Upper lobe of left lung (tissue), 4 donors: ENCODE data around the gene NOX4.

Experiments
- EP300 ChIP-seq, 4 donors: sonication (generic); formaldehyde crosslinking; IDR thresholded peaks; one replicate each; pipeline ENCODE4 v1.5.1; 2017; ENCODE audit warnings: antibody characterized with exemption in 4 of 4, control low read depth in 2 of 4
- POLR2A ChIP-seq, 4 donors: fragments of 450-650 bp; IDR thresholded peaks; one replicate each; pipeline ENCODE4 v1.5.1; 2016 to 2017; ENCODE audit warnings: antibody characterized with exemption in 4 of 4, mild to moderate bottlenecking in 2 of 4
- POLR2AphosphoS5 ChIP-seq, 2 donors: sonication (generic); formaldehyde crosslinking; IDR thresholded peaks; one replicate each; pipeline ENCODE4 v1.5.1; 2017; ENCODE audit warnings: antibody characterized with exemption in 2 of 2
- TF ChIP-seq, protein P1 (sequence below), 6 experiments: fragments of 450-650 bp in 4 of 6; fragments of 200-600 bp in 2 of 6; sonication (generic) in 2 of 6; IDR thresholded peaks; one replicate each; pipeline ENCODE4 v1.5.1; 2016 to 2019; ENCODE audit warnings: antibody characterized with exemption in 6 of 6

DNA sequence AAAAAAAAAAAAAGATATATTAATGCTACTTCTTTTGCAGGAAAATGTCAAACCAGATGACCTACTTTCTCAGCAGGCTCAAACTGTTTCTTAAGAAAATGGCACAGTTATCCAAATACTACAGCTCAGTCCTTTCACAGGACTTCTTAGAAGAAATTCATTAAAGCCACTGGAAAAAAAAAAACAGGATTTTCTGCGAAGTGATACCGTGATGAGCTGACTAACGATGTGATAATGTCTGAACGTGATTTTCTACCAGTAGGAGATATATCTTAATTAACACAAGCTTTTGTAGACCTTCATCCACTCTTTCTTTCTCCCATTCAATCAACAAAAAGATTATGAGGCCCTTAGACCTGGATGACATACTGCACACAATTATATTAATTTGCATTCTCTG, 132.4 kb downstream of the NOX4 start:
- TF ChIP-seq, protein P1, sequence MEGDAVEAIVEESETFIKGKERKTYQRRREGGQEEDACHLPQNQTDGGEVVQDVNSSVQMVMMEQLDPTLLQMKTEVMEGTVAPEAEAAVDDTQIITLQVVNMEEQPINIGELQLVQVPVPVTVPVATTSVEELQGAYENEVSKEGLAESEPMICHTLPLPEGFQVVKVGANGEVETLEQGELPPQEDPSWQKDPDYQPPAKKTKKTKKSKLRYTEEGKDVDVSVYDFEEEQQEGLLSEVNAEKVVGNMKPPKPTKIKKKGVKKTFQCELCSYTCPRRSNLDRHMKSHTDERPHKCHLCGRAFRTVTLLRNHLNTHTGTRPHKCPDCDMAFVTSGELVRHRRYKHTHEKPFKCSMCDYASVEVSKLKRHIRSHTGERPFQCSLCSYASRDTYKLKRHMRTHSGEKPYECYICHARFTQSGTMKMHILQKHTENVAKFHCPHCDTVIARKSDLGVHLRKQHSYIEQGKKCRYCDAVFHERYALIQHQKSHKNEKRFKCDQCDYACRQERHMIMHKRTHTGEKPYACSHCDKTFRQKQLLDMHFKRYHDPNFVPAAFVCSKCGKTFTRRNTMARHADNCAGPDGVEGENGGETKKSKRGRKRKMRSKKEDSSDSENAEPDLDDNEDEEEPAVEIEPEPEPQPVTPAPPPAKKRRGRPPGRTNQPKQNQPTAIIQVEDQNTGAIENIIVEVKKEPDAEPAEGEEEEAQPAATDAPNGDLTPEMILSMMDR (IDR thresholded peaks at IDR 0.05): no peak
- TF ChIP-seq POLR2A (IDR thresholded peaks at IDR 0.05) (no peak), POLR2AphosphoS5 (IDR thresholded peaks at IDR 0.05) (no peak), EP300 (IDR thresholded peaks at IDR 0.05) (no peak)
